ENCODE data around the gene CDK15. TPM values are rescaled to one million over a fixed set of nuclear protein-coding genes. Genes with fewer than 3 reads are reported as not detected.

CDK15 gene
- total RNA-seq, 1 experiment from 2014 or later, result 0.27 TPM

DNA sequence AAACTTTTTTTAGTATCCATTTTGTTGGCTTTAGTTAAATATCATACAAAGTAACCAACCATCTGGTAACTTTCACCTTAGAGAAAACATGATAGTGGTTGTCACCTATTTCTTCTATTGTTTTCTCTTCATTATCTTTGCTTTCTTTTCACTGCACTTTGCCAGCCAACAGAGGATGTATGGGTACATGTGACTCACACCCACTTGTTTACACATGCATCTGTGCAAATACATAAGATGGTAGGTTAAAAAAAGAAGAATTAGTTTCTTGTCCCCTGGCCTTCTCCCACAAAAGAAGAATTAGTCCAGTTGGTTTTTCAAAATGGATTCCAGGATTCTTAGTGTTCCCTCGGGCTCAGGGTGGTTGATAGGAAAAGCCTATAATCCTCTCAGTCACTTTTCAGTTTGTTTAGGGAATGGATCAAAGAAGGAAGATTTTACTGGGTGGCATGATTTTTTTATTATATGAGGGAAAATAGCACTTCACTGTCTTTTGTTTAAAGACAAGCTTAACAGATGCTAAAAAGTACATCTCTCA is 46.6 kb downstream of the CDK15 start:
- DNase-seq (ENCODE audit: low read depth), result no peak
- in situ Hi-C loops (cut with HindIII; ENCODE audit: low pct_unique_long_range_greater_than_20kb, low sequenced_read_pairs), result no loop called here

DNA sequence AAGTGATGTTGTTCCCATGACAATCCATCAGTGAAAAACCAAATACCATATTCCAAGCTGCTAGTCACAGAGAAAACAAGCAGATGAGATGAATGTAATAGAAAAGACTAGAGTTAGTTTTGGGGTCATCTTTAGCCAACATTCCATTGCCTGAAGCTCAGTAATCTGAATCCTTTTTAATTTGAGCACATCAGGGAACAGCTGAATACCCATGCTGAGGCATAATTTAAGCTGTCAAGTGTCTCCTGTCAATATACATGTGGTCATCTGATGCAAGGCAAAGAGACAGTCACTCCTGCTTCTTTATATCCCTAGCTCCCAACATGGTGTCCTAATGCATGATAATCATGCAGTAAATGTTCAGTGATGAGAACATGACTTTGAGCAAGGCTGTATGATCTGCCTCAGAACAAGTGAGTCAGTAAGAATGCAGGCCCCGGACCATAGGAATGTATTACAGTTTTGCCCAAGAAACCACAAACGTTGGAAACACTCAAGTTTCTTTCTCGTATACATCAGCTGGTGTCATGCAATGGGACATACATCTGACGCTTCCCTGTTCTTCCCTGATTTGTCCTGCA is 48.0 kb downstream of the CDK15 start:
- peak; percentile 80 for DNase-seq (ENCODE audit: low read depth)
- in situ Hi-C loops (cut with HindIII; ENCODE audit: low pct_unique_long_range_greater_than_20kb, low sequenced_read_pairs), result no loop called here

DNA sequence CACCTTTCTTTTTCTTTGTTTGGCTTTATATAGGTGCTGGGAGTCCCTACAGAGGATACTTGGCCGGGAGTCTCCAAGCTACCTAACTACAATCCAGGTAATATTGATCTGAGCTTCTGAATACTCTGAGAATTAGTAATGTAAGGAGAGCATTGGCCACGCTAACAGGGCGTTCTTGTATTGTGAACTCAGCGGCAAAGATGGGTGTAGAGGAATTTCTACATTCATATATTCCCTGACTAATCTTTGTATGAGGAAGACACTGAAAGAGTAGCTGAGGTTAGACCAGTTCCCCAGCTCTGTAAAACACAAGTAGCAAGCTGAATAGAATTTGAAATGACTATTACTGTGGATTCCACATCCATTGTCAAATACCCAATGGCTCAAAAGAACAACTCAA is 48.5 kb downstream of the CDK15 start:
- in situ Hi-C loops (cut with HindIII; ENCODE audit: low pct_unique_long_range_greater_than_20kb, low sequenced_read_pairs), result no loop called here

DNA sequence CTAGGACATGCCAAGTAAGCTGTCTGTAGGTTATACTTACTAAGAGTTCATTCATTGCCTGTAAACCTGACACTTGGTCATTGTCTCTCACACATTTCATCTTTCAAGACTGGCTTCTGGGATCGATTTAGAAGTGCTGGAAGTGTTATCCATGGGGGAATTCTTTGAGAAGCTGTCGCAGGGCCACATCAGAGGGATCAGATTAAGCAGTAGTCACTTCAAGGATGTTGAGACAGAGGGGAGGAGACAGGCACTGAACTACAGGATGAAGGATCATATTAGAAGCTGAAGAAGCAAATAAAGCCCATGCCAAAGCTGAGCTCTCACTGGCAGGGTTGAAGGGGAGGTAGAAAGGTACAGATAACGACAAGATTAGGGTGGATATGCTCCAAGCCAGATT is 49.0 kb downstream of the CDK15 start:
- no peak for DNase-seq (ENCODE audit: low read depth)
- in situ Hi-C loops (cut with HindIII; ENCODE audit: low pct_unique_long_range_greater_than_20kb, low sequenced_read_pairs), result no loop called here

More for the DNA sequence above, 48.5 kb downstream of the CDK15 start:
- no peak for DNase-seq (ENCODE audit: low read depth)

DNA sequence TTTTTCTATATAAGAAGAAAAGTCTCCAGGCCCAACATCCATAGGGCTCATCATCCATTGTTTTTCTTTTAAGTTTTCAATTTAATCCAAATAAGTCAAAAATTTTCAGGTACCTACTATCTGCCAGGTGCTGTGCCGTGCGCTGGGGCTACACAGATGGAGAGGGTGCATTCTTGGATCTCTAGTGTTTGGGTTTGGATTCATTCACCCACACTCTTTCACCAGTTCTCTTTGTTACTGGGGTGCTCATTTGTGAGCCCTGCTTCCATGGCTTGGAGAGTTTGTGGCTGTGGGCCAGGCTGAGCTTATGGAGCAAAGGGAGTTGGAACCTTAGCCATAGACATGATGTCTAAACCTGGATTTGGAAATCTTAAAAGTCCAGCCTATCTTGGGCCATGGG is 51.0 kb downstream of the CDK15 start:
- no peak for DNase-seq (ENCODE audit: low read depth)
- in situ Hi-C loops (cut with HindIII; ENCODE audit: low pct_unique_long_range_greater_than_20kb, low sequenced_read_pairs), result no loop called here

DNA sequence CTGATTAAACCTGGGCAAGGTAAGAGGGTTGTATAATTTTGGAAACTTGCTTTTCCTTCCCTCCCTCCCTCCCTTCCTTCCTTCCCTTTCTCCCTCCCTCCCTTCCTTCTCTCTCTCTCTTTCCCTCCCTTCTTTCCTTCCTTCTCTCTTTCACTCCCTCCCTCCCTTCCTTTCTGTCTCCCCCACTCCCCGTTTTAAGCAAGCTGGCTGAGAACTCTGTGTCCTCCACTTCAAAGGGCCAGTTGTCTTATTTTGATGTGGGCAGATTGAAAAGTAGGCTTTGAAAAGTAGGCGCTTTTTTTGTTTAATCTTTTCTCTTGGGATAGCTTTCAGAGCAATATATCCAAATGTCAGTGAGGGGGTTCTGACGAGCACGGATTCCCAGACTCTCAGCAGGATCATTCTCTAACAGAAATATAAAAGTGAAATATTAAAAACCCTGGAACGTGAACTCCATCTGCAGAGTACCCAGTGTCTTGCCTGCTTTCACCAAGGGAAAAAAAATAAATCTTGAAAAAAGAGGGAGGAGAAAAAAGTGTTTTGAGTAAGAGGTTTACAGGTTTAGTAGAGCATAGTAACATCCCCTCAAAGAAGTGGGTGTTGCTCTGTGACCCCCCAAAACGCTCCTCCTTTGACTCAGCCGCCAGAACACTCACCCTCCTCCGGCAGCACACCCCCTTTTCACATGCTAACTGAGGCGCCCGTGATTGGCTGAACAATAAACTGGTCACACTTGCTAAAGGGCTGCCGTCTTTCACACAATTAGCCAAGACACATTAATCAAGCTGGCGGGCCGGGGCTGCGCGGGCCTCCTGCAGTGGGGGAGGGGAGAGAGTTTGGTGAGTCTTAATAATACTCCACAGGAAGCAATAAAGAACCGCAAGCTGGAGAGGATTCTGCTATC is 52.2 kb downstream of the CDK15 start:
- in situ Hi-C loops (cut with HindIII; ENCODE audit: low pct_unique_long_range_greater_than_20kb, low sequenced_read_pairs), result no loop called here
- no peak for DNase-seq (ENCODE audit: low read depth)

DNA sequence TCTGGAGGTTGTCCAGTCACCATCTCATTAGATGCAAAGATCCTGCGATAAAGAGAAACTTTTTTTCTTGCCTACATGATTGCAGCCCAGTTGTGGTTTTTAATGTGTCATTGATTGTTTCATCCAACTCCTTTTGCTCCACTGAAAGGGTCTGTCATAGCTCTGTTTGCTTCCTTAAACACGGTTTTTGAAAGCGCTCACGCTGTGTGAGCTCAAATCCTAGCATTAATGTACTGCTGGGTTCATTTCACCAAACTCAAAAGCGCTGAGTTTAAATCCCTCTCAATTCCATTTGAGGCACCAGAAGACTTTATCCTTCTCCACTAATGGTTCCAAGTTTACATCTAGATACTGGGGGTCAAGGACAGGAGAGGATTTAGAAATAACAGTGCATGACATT is 53.6 kb downstream of the CDK15 start:
- in situ Hi-C loops (cut with HindIII; ENCODE audit: low pct_unique_long_range_greater_than_20kb, low sequenced_read_pairs), result no loop called here
- DNase-seq (ENCODE audit: low read depth), result no peak

DNA sequence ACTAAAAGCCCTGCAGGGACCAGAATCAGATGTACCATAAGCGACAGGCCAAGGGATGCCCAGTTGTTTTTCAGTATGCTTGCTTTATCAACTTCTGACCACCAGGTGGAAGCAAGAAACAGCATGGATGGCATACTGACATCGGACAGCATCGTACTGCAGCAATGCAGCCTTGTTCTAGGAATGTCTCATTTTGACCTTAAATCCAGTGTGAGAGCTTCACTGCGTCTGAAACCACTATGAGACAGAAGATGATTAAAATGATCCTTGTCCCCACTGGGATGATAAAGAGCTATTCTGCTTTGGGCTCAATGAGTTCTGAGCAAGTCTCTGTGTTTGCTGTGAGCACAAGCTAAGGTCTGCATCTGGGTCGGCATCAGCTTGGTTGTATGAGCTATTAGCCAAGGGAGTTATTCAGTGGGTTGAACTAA is 54.3 kb downstream of the CDK15 start:
- in situ Hi-C loops (cut with HindIII; ENCODE audit: low pct_unique_long_range_greater_than_20kb, low sequenced_read_pairs), result no loop called here

DNA sequence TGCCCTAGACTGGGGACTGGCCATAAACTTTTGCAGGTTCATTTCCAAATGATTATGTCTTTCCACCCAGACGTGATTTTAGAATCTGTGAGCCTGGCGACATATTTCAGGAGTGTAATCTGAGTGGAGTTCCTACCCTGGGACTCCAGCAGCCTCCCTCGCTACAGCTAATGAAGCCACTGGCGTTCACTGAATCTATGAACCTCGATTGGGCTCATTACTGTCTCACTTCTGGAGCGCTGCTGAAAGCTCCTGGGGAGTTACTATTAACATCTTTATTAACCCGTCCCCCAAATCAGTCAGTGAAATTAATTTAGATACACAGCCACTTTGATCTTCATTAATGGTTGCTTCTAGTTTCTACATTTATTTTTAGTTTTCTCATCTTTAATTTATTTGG is 56.5 kb downstream of the CDK15 start:
- no peak for DNase-seq (ENCODE audit: low read depth)
- in situ Hi-C loops (cut with HindIII; ENCODE audit: low pct_unique_long_range_greater_than_20kb, low sequenced_read_pairs), result no loop called here

More for the DNA sequence above, 54.3 kb downstream of the CDK15 start:
- DNase-seq (ENCODE audit: low read depth), result peak; percentile 65

DNA sequence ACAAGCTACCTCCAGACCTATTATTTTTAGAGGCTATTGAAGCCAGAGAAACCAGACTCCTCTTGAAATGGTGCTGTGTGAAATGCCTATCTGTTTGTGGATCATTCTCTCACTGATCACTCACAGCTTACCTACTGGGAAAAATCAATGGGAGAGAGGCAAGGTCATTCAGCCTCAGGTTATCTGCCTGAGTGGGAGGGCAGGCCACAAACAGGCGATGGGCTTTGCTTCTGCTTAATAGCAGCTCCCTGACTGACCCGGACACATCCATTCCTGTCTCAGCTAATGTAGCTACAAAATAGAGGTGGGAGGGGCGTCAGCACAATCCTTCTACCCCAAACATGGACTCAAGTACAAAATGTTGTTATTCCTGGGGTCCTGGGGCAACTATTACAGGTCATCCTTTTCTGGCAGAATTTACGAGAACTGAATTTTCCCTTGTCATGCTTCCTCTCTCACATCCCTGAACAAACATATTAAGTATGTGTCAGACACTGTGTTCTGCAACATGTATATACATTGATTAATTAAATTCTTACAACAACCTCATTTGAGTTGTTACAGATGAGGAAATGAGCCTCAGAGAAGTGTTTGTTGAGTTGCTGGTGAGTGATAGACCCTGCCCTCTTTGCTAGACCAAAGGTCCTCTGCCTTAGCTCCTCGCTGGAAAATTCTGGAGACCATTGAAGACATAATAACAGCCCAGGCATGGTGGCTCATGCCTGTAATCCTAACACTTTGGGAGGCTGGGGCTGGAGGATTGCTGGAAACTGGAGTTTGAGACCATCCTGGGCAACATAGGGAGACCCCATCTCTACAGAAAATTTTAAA is 60.5 kb downstream of the CDK15 start:
- in situ Hi-C loops (cut with HindIII; ENCODE audit: low pct_unique_long_range_greater_than_20kb, low sequenced_read_pairs), result no loop called here
- no peak for DNase-seq (ENCODE audit: low read depth)

DNA sequence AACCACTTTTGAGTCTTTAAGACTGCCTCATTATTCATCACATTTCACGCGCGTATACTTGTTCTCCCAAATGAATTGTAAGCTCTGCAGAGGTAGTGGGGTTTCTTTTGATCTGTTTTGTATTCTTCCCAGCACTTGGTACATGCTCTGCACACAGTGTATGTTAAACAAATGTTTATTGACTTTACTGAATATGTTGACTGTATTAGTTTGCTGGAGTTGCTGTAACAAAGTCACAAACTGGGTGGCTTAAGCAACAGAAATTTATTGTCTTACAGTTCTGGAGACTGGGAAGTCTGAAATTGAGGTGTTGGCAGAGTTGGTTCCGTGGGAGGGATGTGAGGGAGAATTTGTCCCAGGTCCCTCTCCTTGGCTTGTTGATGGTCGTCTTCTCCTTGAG is 65.1 kb downstream of the CDK15 start:
- DNase-seq (ENCODE audit: low read depth), result no peak
- in situ Hi-C loops (cut with HindIII; ENCODE audit: low pct_unique_long_range_greater_than_20kb, low sequenced_read_pairs), result no loop called here

DNA sequence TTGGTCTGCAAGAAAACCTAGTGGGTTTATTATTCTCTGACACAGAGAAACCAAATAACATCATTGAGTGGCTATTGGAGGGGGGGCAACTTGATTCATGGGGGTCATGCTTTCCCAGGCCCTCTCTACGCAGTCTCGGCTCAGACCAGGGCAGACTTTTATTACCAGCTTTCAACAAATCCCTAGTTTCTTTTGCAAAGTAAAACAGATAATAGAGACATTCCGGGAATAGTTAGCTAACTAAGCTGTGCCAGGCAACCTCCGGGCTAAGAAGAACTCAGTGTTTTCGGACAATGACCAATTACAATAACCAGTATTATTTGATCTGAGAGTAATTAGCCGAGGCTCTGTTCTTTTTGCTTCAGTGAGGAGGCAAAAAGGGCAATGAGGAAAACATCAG is 66.3 kb downstream of the CDK15 start:
- DNase-seq (ENCODE audit: low read depth), result no peak
- in situ Hi-C loops (cut with HindIII; ENCODE audit: low pct_unique_long_range_greater_than_20kb, low sequenced_read_pairs), result no loop called here

DNA sequence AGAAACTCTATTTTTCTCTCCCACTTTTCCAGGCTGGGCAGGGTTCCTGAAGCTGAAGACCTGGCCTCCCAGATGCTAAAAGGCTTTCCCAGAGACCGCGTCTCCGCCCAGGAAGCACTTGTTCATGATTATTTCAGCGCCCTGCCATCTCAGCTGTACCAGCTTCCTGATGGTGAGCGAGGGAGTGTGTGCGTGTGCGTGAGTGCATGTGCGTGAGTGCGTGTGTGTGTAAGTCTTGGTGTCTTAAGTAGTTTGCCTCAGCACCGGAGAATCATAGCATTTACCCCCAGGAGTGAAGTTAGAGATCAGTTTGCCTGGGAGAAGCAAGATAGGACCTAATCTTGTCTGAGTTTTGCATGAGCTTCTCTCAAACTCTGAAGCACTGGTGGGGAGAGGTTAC is 73.7 kb downstream of the CDK15 start:
- in situ Hi-C loops (cut with HindIII; ENCODE audit: low pct_unique_long_range_greater_than_20kb, low sequenced_read_pairs), result no loop called here
- no peak for DNase-seq (ENCODE audit: low read depth)

DNA sequence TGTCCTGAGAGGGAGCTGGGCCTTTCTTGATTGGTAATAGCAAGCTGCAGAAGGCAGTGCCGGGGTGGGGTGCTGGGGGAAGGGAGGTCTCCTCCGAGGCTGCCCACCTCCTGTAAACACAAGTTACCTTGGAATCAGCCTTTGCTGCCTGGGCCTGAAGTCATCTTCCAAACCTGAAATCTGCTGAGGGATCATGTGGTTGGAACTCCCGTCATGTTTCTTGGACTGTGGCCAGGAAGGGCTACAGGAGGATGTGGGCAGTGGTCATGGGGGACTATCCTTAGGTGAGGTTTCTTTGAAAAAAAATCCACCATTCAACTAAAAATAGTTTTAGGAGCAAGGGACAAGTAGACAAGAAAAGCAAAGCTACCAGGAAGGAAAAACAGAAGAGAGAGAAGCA is 74.2 kb downstream of the CDK15 start:
- in situ Hi-C loops (cut with HindIII; ENCODE audit: low pct_unique_long_range_greater_than_20kb, low sequenced_read_pairs), result no loop called here
- no peak for DNase-seq (ENCODE audit: low read depth)

DNA sequence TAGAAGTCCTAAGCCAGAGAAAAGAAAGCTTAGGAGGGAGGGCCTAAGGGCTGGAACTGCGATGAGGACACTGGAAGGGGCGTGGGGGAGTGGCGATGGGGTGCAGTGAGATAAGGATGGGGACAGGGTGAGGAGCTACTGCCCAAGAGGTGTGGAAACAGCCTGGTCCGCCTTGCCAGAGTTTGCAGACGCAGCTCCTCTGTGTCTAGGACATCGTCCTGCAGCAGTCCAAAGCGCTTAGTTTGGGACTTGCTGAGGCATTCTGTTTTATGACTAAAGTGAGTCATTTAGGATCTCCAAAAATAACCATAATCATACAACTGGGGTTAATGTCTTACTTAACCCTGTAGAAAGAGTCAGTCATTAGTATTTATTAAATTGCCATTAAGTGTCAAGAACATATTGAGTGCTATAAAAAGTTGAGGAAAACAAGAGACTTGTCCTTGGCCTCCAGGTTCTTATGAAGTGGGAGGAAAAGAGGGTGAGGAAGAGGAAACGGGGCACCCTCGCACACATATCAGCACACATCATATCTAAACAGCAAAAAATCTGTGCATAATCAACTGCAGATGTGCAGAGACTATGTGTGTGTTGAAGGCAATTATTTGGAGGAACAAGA is 74.8 kb downstream of the CDK15 start:
- DNase-seq (ENCODE audit: low read depth), result no peak
- in situ Hi-C loops (cut with HindIII; ENCODE audit: low pct_unique_long_range_greater_than_20kb, low sequenced_read_pairs), result no loop called here

DNA sequence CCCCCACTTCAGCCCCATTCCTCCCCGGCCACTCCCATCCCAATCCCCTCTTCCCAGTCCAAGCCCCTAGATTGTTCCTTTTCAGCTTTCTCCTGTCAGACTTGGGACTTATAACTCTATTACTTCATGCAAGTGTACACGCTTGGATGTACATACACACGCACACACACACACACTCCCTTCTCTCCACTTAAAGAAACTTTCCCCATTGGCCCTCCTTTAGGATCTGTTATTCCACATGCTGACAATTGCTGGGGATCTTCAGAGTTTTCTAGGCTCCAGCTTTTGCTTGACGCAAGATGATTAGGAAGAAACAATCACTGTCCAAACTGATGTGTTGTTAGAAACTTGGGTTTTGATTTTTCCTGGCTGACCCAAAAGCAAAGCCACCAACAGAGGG is 75.4 kb downstream of the CDK15 start:
- no peak for DNase-seq (ENCODE audit: low read depth)
- in situ Hi-C loops (cut with HindIII; ENCODE audit: low pct_unique_long_range_greater_than_20kb, low sequenced_read_pairs), result no loop called here

DNA sequence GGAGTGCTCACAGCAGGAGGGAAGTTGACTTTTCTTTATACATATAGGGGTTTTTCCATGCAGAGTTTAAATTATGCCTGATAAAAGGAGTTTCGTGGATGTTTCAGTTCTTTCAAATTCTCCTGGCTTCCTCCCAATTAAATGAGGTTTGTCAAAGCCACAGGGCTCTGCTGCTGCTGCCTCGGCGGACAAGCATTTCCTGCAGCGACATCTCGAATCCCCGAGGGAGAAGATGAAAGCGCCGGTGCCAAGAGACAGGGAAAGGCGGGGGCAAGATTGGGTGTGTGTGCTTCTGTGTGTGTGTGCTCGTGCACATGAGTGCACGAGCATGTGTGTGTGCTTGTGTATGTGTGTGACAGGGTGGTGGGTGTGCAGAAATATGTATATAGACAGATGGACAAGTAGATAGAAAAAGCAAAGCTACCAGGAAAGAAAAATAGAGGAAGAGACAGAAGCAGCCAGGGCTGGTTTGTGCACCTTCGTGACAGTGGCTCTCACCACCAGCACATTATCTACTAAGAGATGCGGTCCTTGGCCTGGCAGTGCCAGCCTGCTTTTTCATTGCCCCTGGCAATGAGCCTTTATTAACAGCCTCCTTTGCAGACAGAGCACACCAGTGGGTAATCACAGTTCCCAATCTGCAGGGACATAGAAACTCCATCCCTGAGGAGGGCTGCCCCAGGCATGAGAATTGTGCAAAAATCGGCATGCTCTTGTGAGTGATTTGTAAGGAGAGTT is 76.2 kb downstream of the CDK15 start:
- DNase-seq (ENCODE audit: low read depth), result no peak
- in situ Hi-C loops (cut with HindIII; ENCODE audit: low pct_unique_long_range_greater_than_20kb, low sequenced_read_pairs), result no loop called here
